Peyer's patch (tissue), 4 donors: ENCODE measurements around the gene CTBP1.
"Not testable (repeated sequence)": the region's sequence is repeated elsewhere in the genome, so short reads cannot be mapped to it uniquely, and the experiment has no call there.

Experiments
- POLR2A ChIP-seq, 2 donors: fragments of 450-650 bp; IDR thresholded peaks; one replicate each; pipeline ENCODE4 v1.5.1; 2017; ENCODE audit warnings: antibody characterized with exemption in 2 of 2, mild to moderate bottlenecking in 2 of 2, moderate library complexity in 2 of 2
- TF ChIP-seq, protein P1 (sequence below), 6 experiments: fragments of 450-650 bp in 4 of 6; fragments of 200-600 bp in 2 of 6; sonication (generic) in 1 of 6; IDR thresholded peaks; one replicate each; pipeline ENCODE4 v1.5.1; 2017 to 2019; ENCODE audit warnings: antibody characterized with exemption in 6 of 6, mild to moderate bottlenecking in 3 of 6, moderate library complexity in 1 of 6

DNA sequence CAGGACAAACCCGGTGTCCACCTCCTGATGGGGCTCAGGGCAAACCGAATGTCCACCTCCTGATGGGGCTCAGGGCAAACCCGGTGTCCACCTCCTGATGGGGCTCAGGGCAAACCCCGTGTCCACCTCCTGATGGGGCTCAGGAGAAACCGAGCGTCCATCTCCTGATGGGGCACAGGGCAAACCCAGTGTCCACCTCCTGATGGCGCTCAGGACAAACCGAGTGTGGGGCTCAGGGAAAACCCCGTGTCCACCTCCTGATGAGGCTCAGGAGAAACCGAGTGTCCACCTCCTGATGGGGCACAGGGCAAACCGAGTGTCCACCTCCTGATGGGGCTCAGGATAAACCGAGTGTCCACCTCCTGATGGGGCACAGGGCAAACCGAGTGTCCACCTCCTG lies 12.1 kb downstream of the CTBP1 start:
- TF ChIP-seq, protein P1, sequence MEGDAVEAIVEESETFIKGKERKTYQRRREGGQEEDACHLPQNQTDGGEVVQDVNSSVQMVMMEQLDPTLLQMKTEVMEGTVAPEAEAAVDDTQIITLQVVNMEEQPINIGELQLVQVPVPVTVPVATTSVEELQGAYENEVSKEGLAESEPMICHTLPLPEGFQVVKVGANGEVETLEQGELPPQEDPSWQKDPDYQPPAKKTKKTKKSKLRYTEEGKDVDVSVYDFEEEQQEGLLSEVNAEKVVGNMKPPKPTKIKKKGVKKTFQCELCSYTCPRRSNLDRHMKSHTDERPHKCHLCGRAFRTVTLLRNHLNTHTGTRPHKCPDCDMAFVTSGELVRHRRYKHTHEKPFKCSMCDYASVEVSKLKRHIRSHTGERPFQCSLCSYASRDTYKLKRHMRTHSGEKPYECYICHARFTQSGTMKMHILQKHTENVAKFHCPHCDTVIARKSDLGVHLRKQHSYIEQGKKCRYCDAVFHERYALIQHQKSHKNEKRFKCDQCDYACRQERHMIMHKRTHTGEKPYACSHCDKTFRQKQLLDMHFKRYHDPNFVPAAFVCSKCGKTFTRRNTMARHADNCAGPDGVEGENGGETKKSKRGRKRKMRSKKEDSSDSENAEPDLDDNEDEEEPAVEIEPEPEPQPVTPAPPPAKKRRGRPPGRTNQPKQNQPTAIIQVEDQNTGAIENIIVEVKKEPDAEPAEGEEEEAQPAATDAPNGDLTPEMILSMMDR (IDR thresholded peaks at IDR 0.05), result not testable (repeated sequence)
- not testable (repeated sequence) for TF ChIP-seq POLR2A (IDR thresholded peaks at IDR 0.05)
